GM12878 (cell line): ENCODE measurements around the gene ERP44. TPM values are rescaled to one million over a fixed set of nuclear protein-coding genes. Genes with fewer than 3 reads are reported as not detected.

Experiments used
- ATAC-seq: fragments of 200-7000 bp; cut with Tn5 transposase; 3 replicates; pipeline ENCODE4 v1.9.1; 2020; ENCODE audit warnings: mild to moderate bottlenecking, moderate library complexity
- BruUV-seq: library from RNA; stranded (reverse); fragments of 400-500 nt; replicated peaks from 2 replicates; lab custom pipeline; 2021; lab: Mats Ljungman, UMichigan
- CTCF ChIA-PET: fragments of 300-600 bp; sonication (Branson Sonifier 250); formaldehyde crosslinking; extraction: SDS; loops from one replicate; lab custom pipeline; 2021; ENCODE audit warnings: inconsistent platforms; lab: Yijun Ruan, JAX
- POLR2A ChIA-PET: fragments of 350-600 bp; formaldehyde crosslinking; extraction: SDS; loops from one replicate; lab custom pipeline; 2021; ENCODE audit warnings: inconsistent platforms; lab: Charles Lee
- RAD21 ChIA-PET: fragments of 300-600 bp; sonication (Branson Sonifier 250); formaldehyde crosslinking; loops from one replicate; lab custom pipeline; 2023; ENCODE audit warnings: antibody characterized with exemption; ENCODE audit not compliant: unreplicated experiment; lab: Charles Lee
- SMC1A ChIA-PET: fragments of 300-600 bp; sonication (Branson Sonifier 250); formaldehyde crosslinking; loops from one replicate; lab custom pipeline; 2023; ENCODE audit not compliant: unreplicated experiment, uncharacterized antibody; lab: Charles Lee
- DNase-seq: peaks from one replicate; pipeline ENCODE4 v3.0.0-alpha.2; 2011; ENCODE audit warnings: low read depth, low spot score
- FAIRE-seq: peaks from 3 replicates; lab custom pipeline; 2011; peaks lifted over from hg19 to GRCh38; lab: Jason Lieb, UNC
- H2AFZ ChIP-seq: 2 replicates; pipeline ENCODE4 v1.6.0; 2011; ENCODE audit warnings: low read depth, low read length, control low read depth; ENCODE audit not compliant: control insufficient read depth
- H3K27ac ChIP-seq: 2 replicates; pipeline ENCODE4 v1.5.1; 2011; ENCODE audit warnings: control low read depth; ENCODE audit not compliant: control insufficient read depth, insufficient read depth
- H3K27me3 ChIP-seq, 2 experiments: replicated peaks in 1 of 2; 2 replicates each; pipeline versions ENCODE4 v1.6.0 to v1.6.1; 2011; ENCODE audit warnings: low read length in 1 of 2; ENCODE audit not compliant: control insufficient read depth in 2 of 2, insufficient read depth in 2 of 2
- H3K36me3 ChIP-seq, 2 experiments: 2 replicates each; pipeline ENCODE4 v1.5.1; 2011; ENCODE audit warnings: low read length in 1 of 2; ENCODE audit not compliant: control insufficient read depth in 2 of 2, insufficient read depth in 2 of 2
- H3K4me1 ChIP-seq: 2 replicates; pipeline ENCODE4 v1.6.1; 2011; ENCODE audit warnings: mild to moderate bottlenecking, low read length, moderate library complexity, mixed read lengths; ENCODE audit not compliant: control insufficient read depth, insufficient read depth
- H3K4me2 ChIP-seq: 2 replicates; pipeline ENCODE4 v1.6.0; 2011; ENCODE audit warnings: control low read depth; ENCODE audit not compliant: control insufficient read depth, insufficient read depth
- H3K4me3 ChIP-seq: fragments of 200-600 bp; sonication (generic); 2 replicates; pipeline ENCODE4 v1.5.1; 2016
- H3K79me2 ChIP-seq: 2 replicates; pipeline ENCODE4 v1.6.0; 2011; ENCODE audit warnings: low read length; ENCODE audit not compliant: control insufficient read depth, insufficient read depth
- H3K9ac ChIP-seq: 2 replicates; pipeline ENCODE4 v1.8.0; 2011; ENCODE audit warnings: low read length, control low read depth, mixed read lengths; ENCODE audit not compliant: control insufficient read depth, insufficient read depth
- H3K9me3 ChIP-seq: replicated peaks from 3 replicates; pipeline ENCODE4 v1.5.1; 2011; ENCODE audit warnings: mild to moderate bottlenecking, low read length; ENCODE audit not compliant: control insufficient read depth, insufficient read depth
- H4K20me1 ChIP-seq: 2 replicates; pipeline ENCODE4 v1.6.0; 2011; ENCODE audit not compliant: control insufficient read depth, insufficient read depth
- CBX5 ChIP-seq: sonication (generic); IDR thresholded peaks from 2 replicates; pipeline ENCODE4 v1.6.1; 2016; ENCODE audit warnings: low read depth, moderate library complexity, mild to moderate bottlenecking, inconsistent platforms
- EZH2 ChIP-seq: IDR thresholded peaks from 2 replicates; pipeline ENCODE4 v1.6.1; 2012; ENCODE audit warnings: low read depth, mild to moderate bottlenecking, control low read depth, inconsistent platforms, low read length, borderline replicate concordance; ENCODE audit not compliant: control insufficient read depth
- FOXK2 ChIP-seq: fragments of 450-650 bp; IDR thresholded peaks from 2 replicates; pipeline ENCODE4 v1.6.1; 2017; ENCODE audit warnings: mild to moderate bottlenecking, moderate library complexity
- KDM1A ChIP-seq: fragments of 200-600 bp; sonication (generic); IDR thresholded peaks from 2 replicates; pipeline ENCODE4 v1.6.1; 2016; ENCODE audit warnings: borderline replicate concordance
- NBN ChIP-seq: fragments of 450-650 bp; IDR thresholded peaks from 2 replicates; pipeline ENCODE4 v1.6.1; 2016
- NR2C1 ChIP-seq: fragments of 450-650 bp; IDR thresholded peaks from 2 replicates; pipeline ENCODE4 v1.6.1; 2017; ENCODE audit warnings: antibody characterized with exemption, mild to moderate bottlenecking, moderate library complexity
- POU2F2 ChIP-seq: IDR thresholded peaks from 3 replicates; pipeline ENCODE4 v1.6.1; 2011; ENCODE audit warnings: low read depth, mild to moderate bottlenecking, low read length, borderline replicate concordance
- RAD21 ChIP-seq: IDR thresholded peaks from 2 replicates; pipeline ENCODE4 v1.6.1; 2011; ENCODE audit warnings: mild to moderate bottlenecking, low read depth, low read length, moderate library complexity; ENCODE audit not compliant: insufficient read depth
- RB1 ChIP-seq: fragments of 450-650 bp; formaldehyde crosslinking; IDR thresholded peaks from 2 replicates; pipeline ENCODE4 v1.6.1; 2017; ENCODE audit warnings: mild to moderate bottlenecking, borderline replicate concordance
- RBBP5 ChIP-seq: fragments of 200-600 bp; sonication (generic); conservative IDR thresholded peaks from 2 replicates; pipeline ENCODE4 v1.6.1; 2016
- RELB ChIP-seq: fragments of 450-650 bp; IDR thresholded peaks from 2 replicates; pipeline ENCODE4 v1.6.1; 2017; ENCODE audit warnings: low read depth, mild to moderate bottlenecking, moderate library complexity
- SIX5 ChIP-seq: IDR thresholded peaks from 2 replicates; pipeline ENCODE4 v1.6.1; 2011; ENCODE audit warnings: mild to moderate bottlenecking, low read depth, low read length, moderate library complexity; ENCODE audit not compliant: severe bottlenecking
- SKIL ChIP-seq: fragments of 450-650 bp; IDR thresholded peaks from 2 replicates; pipeline ENCODE4 v1.6.1; 2017; ENCODE audit warnings: mild to moderate bottlenecking, low read depth, inconsistent platforms; ENCODE audit not compliant: poor library complexity, severe bottlenecking
- TBL1XR1 ChIP-seq: IDR thresholded peaks from 2 replicates; pipeline ENCODE4 v1.6.1; 2012; ENCODE audit warnings: low read depth, low read length, improper control_type of control experiment
- YBX1 ChIP-seq: fragments of 450-650 bp; IDR thresholded peaks from 2 replicates; pipeline ENCODE4 v1.6.1; 2016; ENCODE audit warnings: antibody characterized with exemption
- YY1 ChIP-seq: IDR thresholded peaks from 2 replicates; pipeline ENCODE4 v1.6.1; 2011; ENCODE audit warnings: low read depth, mild to moderate bottlenecking, low read length
- ZNF274 ChIP-seq: IDR thresholded peaks from one replicate; pipeline ENCODE4 v1.8.0; 2011; ENCODE audit not compliant: insufficient read length, insufficient read depth
- WGBS: methylation state at CpG from one replicate; pipeline ENCODE4 v1.1.6; 2016; ENCODE audit warnings: low lambda C conversion rate; ENCODE audit not compliant: insufficient replicate concordance, insufficient coverage; ENCODE audit errors: missing lambda C conversion rate; 5-methylcytosine and 5-hydroxymethylcytosine counted together
- in situ Hi-C: fragments of 300-500 bp; cut with MboI; formaldehyde crosslinking; loops from 9 replicates; pipeline ENCODE4 v1.14.3; 2018; ENCODE audit warnings: mixed read lengths
- intact Hi-C: fragments of 100-400 bp; cut with micrococcal nuclease; formaldehyde crosslinking; loops from one replicate; pipeline ENCODE4 v1.14.2; 2022; ENCODE audit not compliant: unreplicated experiment
- polyA plus RNA-seq, 11 experiments: library from polyadenylated mRNA; depleted of rRNA in 4 of 11; unstranded in 6 of 11; stranded (reverse) in 5 of 11; fragments of >200 nt; fragmentation: Nextera tagmentation in 4 of 11; fragmentation: Illumina TruSeq in 1 of 11; extraction: Ambion mirVana in 4 of 11; extraction: Trizol in 1 of 11; gene quantifications; 1 replicate in 1 of 11; 2 replicates in 10 of 11; pipeline versions ENCODE4 v1.2.1 to v1.2.3, GENCODE V29; 2011 to 2016; ENCODE audit warnings: inconsistent platforms in 2 of 11, missing spikeins in 2 of 11, low read depth in 1 of 11
- total RNA-seq, 4 experiments: library from RNA; depleted of rRNA in 3 of 4; stranded (reverse); fragments of >200 nt in 3 of 4; fragmentation: Illumina TruSeq in 1 of 4; extraction: Trizol in 1 of 4; gene quantifications; 2 replicates each; pipeline versions ENCODE4 v1.2.1 to v1.2.3, GENCODE V29; 2013 to 2021

The ERP44 gene
- total and polyA plus RNA-seq, 10 of the 15 experiments (the other 5 are each of a cell fraction or from before 2014, with no cell fraction given): 11.5 to 52.4 (median 20.2) TPM

- no peak for FAIRE-seq
Observed at GRCh38 chr9:99947395-99947794, 151.4 kb downstream of the ERP44 start.

GRCh38 chr9:99936947-99937587 is 161.7 kb downstream of the ERP44 start:
- BruUV-seq: no TSS peak
- intact Hi-C loops (no loop called here), in situ Hi-C loops (no loop called here)
- Histone ChIP-seq H3K27me3 (no peaks in the 10 kb centered on the region), H3K4me1 (no peaks in the 10 kb centered on the region), H4K20me1 (no peaks in the 10 kb centered on the region), H2AFZ (no peak overlapping the region), H3K9me3 (no peaks in the 10 kb centered on the region; the same call in 1 of the 3 replicates), H3K9ac (no peak overlapping the region), H3K79me2 (no peaks in the 10 kb centered on the region), H3K36me3 (no peaks in the 10 kb centered on the region; a peak in 1 of 4 replicates), H3K4me2 (no peak overlapping the region), H3K4me3 (no peak overlapping the region), H3K27ac (no peak overlapping the region)
- SMC1A ChIA-PET: interaction anchor here (0.8 to 1.1 kb wide), 2 partner anchors 9 to 32 kb away, joined by 3 read pairs; no protein-coding TSS in a partner anchor
- RAD21 ChIA-PET: no interaction called here
- FAIRE-seq: no peak
- 94% methylated on average over 4 of the region's 4 CpGs for WGBS
- POLR2A ChIA-PET: no interaction called here
- ATAC-seq: no peak
- CTCF ChIA-PET: interaction anchor here (1.1 kb wide), 1 partner anchor 18 kb away, joined by 3 read pairs; no protein-coding TSS in a partner anchor
- DNase-seq: no peak
- TF ChIP-seq POU2F2 (no peak), ZNF274 (no peak), NBN (no peak), RELB (no peak), SKIL (no peak), SIX5 (no peak)

More at GRCh38 chr9:99947395-99947794, 151.4 kb downstream of the ERP44 start:
- Histone ChIP-seq H3K79me2 (no peaks in the 10 kb centered on the region), H4K20me1 (no peaks in the 10 kb centered on the region), H3K4me2 (no peak overlapping the region), H3K27me3 (no peaks in the 10 kb centered on the region)
- DNase-seq: no peak
- ChIA-PET RAD21 (no interaction called here), SMC1A (interaction anchor here (0.6 to 2.8 kb wide), 5 partner anchors 9 to 32 kb away, joined by 3 to 10 read pairs (median 6); no protein-coding TSS in a partner anchor), POLR2A (no interaction called here)
- intact Hi-C loops: no loop called here
- TF ChIP-seq YBX1 (no peak), TBL1XR1 (no peak), RB1 (no peak), RBBP5 (no peak), FOXK2 (no peak), KDM1A (no peak), YY1 (no peak), NR2C1 (no peak), EZH2 (no peak), NBN (no peak), RAD21 (no peak), CBX5 (no peak)
- TF ChIP-seq, all 136 proteins: peak for 0
- no TSS peak for BruUV-seq
- WGBS: 97% methylated on average over 3 of the region's 3 CpGs
- Histone ChIP-seq H3K27ac (no peak overlapping the region), H3K9me3 (no peaks in the 10 kb centered on the region; the same call in 2 of the 3 replicates), H3K4me1 (no peaks in the 10 kb centered on the region), H3K36me3 (peaks cover 0 to 4% of the 10 kb centered on the region in 2 experiments; a peak in 1 of 4 replicates), H3K9ac (no peak overlapping the region), H3K4me3 (no peak overlapping the region), H2AFZ (no peak overlapping the region)
- in situ Hi-C loops: no loop called here
- CTCF ChIA-PET: interaction anchor here (0.7 to 1.5 kb wide), 6 partner anchors 8 to 716 kb away, joined by 3 to 4 read pairs (median 4); no protein-coding TSS in a partner anchor
- no peak for ATAC-seq
